ENCODE data around the gene PRICKLE1.

Gene PRICKLE1

DNA sequence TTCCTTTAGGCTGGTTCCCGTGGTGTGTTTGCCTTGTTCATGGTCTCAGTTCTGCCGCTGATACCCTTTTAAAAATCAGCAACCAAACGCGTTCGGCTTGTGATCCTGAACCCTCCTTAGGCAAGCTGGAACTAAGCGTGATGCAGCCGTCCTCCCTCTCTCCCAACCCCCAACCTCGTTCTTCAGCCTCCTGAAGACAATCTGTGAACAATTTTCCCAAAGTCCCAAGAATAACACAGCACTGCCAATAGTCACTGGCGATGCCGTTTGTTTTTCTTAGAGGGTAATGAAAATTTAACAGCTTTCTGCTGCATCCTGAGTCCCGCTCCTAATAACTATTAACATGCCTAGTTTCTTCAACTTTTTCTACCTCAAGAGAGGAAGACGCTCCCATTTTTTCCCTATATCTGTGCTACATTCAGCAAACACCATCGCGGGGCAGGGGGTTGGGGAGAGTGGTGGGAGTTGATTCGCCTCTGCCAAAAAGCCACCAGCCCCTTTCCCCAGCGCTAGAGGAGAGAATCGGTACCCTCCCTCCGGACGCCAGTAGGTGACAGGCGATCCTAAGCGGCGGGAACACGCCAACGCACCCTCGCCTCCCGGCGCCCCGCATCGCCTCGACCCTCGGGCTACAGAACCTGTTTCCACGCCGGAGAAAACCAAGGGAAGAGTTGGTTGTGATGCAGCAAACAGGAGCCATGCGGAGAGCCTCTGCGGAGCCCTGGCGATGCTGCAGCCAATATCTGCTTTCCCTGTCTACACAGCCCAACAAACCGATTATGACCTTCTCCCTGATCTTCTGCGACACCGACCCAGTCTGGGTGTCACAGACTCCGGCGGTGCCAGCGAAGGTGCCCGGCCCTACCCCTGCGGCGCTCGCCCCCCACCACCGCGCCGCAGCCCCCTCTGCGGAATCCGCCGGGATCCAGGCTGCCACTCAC lies 752 bp downstream of the PRICKLE1 start:
- DNase-seq (ENCODE audit: low read depth in 2 of 2): no peak

DNA sequence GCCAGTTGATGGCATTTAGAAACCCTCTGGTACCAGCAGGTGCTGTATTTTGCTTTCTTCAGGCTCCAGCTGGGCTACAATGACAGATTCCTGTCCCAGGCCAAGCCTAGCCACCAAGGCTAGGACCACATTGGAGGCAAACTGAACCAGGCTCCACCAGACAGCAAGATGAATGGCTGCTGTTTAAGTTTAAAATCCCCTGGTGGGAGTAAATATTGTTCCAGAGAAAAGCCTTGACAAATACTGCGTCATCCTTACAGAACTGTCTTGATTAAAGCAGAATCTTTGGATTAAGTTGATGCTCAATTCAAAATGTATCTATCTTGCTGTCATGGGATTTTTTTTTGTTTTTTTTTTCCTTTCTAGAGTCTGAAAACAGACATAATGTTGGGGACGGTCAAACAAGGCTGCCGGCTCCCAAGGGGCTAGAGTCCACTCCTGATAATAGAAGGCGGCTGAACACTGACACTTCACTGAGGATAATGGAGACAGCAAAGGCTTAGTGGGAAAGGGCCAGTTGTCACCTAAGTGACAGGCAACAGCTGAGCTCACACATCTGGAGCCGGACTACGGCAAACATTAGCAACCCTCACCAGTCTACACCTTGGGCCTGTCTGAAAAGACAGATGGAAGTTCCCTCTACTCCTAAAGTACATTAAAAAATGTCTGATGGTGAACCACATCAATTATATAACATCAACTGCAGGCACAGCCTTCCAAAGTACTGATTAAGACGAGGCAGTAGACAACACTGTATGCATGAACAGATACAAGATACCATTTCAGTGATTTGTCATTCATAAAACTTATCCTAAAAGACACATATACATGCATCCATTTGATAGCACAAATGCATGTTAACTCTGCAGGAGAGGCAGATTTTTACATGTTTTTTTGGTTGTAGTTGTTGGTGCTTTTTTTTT lies 1.7 kb downstream of the PRICKLE1 start:
- DNase-seq (ENCODE audit: low read depth in 2 of 2): no peak

DNA sequence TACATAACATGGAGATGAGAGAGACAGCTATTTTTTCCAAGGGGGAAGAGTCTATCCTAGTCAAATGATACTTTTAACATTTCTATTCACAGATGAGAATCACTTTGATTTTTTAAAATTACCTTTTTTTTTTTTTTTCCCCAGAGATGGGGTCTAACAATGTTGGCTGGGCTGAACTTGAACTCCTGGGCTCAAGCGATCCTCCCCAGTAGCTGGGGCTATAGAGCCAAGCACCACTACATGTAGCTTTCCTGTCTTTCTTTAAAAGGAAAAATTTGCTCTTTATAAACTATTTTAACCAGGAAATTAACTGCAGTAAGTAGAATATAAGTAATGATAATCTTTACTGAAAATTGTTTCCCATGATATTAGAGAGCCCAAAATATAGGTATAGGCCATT lies 3.3 kb downstream of the PRICKLE1 start:
- DNase-seq (ENCODE audit: low read depth in 2 of 2): no peak

DNA sequence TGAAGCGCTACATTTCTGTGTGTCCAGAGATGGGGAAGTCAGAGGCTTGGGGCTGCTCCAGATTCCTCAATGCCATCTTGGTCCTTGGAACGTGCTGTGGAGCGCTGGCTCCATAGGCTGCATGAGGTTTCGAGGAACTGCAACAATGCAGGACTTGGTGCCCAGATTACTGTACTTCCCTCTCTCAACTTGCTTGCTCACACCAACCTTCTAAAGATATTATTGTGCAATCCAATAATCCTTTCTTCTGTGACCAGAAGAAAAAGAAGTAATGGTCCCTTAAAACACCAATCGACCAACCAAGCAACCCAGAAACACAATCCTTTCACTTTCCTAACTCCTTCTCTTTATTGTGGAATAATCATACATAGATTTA lies 3.7 kb downstream of the PRICKLE1 start:
- DNase-seq (ENCODE audit: low read depth in 2 of 2): no peak

DNA sequence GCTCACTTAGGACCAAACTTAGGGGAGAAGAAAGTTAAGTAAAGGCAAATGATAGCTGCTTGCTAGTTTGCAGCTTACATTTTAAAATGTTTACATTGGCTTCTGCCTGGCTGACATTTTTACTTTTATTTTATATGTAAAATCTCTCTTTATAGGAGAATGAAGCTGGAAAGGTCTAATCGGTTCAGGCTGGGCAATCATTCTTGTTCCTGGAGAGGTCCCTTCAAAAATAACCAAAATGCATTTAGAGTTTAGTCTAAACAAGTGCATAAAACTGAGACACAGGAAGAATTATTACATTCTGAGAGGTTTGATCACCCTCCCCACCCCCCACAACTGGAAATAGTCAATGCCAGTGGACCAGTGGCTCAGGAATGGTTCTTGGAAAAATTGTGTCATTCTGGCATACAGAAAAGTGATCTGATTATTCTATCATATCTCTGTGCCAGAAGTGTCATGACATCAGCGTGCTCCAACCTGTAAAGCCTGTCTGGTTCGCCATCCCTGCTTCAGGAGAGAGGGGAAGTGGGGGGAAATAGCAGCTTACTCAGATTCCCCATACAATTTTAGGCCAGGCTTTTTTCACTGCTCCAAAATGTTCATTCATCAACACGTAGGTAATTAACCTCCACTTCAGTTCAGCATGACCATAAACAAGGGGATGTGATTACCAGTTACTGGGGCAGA lies 4.2 kb downstream of the PRICKLE1 start:
- no peak for DNase-seq (ENCODE audit: low read depth in 2 of 2)

DNA sequence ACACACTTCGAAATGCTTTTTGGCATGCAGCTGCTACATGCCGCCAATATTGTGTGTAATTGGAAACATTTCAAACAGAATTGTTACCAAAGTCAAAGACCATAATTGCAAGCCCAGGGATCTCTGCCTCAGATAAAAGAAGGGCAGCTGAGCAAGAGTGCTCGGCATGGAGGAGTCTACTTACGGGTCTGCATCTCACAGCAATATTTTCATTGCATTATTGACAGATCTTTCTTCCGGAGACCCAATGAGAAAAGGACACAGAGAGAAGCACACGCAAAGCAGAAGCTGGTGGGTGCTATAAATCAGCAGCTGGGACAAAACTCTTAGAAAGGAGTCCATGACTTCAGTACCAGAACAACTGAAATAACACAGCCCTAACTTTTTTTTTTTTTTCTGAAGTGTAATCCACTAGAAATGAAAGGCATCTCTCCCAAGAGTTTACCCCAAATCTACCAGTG lies 4.9 kb downstream of the PRICKLE1 start:
- DNase-seq (ENCODE audit: low read depth in 2 of 2): no peak

DNA sequence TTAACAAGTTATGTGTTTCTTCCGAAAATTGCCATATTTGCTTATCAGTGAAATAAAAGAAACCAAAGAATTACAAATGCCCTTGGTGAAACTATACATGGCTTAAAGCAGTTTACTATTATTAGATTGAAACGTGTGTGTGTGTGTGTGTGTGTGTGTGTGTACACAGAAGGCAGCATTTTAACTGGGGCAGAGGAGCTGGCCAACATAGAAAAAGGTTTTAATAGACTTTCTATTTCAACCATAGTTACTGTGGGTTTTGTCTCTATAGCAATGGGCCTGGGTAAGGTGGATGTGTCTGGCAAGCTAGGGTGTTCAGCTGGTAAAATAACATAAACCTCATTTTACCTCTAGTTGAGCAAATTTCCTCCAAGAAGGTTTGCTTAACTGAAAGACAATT lies 6.5 kb downstream of the PRICKLE1 start:
- no peak for DNase-seq (ENCODE audit: low read depth in 2 of 2)

DNA sequence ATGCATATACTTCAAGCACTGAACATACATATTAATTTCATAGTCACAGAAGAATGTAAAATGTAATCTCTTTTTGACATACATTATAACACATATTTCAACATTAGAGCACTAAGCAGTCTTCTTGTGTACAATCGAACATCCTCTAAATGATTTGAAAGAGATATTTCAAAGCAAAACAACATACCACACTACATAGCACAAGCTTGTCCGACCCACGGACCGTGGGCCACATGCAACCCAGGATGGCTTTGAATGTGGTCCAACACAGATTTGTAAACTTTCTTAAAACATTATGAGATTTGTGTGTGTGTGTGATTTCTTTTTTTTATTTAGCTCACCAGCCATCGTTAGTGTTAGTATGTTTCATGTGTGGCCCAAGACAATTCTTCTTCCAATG lies 7.0 kb downstream of the PRICKLE1 start:
- DNase-seq (ENCODE audit: low read depth in 2 of 2): no peak

DNA sequence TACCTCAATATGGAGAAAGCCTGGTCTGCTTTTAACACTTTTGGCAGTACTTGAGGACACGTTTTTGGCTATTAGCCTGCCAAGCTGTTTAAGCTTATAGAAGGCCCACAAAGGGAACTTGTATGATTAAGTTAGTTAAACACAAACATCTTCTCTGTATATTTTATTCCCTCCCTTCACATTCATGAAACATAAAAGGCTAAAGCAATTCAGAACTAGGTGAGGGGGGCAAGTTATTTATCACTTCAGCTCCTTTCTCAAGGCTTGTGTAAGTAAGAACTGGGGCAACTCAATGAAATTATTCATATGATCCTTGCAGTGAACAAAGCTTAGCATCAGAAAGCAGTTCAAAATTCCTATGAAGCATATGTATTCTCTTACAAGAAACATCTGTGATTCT lies 7.5 kb downstream of the PRICKLE1 start:
- DNase-seq (ENCODE audit: low read depth in 2 of 2): no peak

DNA sequence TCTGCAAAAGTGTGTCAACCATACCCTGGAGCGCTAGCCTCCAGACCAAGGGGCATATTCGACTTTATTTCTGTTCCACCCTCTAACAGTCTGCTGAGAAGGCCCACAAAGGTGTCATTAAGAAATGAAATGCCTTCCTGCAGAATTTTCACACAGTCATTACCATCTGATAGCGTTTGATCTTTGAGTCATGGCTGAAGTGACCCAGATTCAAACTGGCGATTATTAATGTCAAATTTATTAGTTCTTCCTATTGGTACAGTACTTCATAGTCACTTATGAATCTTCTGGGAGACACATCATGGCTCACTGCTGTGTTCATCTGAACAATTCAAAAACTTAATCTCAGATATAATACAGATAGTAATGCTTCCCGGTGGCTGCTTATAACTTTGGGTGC lies 13.2 kb downstream of the PRICKLE1 start:
- DNase-seq (ENCODE audit: low read depth in 2 of 2): no peak

DNA sequence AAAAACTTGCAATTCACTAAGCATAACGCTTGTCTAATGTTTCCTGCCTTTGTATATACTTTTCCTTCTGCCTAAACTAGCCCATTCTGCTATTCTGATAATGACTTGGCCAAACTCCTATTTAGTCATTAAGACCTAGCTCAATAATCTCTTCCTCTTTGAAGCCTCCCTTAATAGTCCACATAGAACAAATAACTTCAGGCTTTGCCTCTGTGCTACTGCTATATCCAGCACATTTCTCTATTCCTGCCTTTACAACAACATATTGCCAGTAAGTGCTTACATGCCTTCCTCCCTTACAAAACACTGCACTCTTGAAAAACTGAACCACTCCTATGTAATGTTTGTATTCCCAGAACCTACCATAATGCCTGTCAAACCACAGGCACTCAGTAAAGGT lies 13.8 kb downstream of the PRICKLE1 start:
- no peak for DNase-seq (ENCODE audit: low read depth in 2 of 2)

DNA sequence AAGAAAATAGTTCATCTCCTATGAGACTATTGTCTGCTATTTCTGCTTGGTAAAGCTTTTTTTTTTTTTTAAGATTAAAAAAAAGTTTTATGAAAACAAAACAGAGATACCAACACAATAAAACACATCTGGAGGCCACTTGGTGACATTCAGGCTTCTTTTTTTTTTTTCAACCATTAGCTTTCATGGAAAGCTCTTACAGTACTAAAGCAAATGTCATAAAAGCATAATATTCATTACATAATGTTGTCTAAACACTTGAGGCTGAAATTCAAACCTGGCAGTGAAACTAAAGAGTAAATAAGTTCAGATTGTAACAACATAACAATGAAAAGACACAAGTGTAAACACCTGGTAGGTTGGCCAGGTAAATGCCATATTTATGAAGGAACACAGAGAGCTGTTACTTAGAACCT lies 14.7 kb downstream of the PRICKLE1 start:
- no peak for DNase-seq (ENCODE audit: low read depth in 2 of 2)

DNA sequence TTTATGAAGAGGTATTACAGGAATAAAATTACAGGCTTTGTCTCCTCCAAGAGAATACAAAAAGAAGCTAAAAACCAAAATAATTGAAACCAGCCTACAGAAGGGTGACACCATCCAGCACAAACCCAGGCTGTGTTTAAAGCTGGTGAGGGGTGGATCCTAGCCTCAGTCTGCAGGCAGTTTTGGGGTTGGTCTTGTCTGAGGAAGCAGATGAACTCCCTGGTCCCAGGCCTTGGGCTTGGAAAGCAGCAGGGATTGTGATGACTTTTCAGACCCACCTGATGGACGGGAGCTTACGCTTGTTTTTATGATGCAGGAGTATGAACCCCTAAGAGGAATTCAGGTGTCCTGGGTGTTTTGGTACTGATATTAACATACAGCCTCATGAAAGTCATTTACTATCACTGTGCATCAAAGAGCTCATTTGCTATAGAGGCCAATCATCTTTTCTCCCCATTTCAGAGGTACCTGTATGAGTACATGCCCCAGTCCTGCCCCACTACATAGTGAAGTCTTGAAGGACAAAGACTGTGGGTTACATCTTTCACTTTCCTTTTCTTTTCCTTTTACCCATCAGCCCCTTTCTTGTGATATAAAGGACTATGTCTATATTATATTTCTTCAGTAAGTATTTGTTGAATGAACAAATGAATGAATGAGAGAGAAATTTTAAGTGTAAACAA lies 18.1 kb downstream of the PRICKLE1 start:
- DNase-seq (ENCODE audit: low read depth in 2 of 2): no peak

DNA sequence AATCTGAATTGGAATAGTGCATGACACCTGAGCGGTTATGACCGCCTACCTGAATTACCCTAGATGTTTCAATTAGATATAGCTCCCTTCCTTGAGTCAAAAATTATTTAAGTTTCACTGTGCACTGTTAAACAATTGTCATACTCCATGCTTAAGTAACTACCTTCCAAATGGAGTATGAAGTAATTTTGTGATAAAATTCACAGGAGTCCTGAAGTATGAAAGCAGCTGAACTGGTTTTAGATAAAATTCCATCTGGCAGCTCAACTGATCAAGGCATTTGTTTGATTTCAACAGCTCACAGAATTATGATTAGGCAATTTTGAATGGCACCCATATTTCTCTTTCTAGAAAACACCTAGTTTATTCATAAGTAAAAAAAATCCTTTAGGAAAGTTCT lies 19.5 kb downstream of the PRICKLE1 start:
- DNase-seq (ENCODE audit: low read depth in 2 of 2): no peak

DNA sequence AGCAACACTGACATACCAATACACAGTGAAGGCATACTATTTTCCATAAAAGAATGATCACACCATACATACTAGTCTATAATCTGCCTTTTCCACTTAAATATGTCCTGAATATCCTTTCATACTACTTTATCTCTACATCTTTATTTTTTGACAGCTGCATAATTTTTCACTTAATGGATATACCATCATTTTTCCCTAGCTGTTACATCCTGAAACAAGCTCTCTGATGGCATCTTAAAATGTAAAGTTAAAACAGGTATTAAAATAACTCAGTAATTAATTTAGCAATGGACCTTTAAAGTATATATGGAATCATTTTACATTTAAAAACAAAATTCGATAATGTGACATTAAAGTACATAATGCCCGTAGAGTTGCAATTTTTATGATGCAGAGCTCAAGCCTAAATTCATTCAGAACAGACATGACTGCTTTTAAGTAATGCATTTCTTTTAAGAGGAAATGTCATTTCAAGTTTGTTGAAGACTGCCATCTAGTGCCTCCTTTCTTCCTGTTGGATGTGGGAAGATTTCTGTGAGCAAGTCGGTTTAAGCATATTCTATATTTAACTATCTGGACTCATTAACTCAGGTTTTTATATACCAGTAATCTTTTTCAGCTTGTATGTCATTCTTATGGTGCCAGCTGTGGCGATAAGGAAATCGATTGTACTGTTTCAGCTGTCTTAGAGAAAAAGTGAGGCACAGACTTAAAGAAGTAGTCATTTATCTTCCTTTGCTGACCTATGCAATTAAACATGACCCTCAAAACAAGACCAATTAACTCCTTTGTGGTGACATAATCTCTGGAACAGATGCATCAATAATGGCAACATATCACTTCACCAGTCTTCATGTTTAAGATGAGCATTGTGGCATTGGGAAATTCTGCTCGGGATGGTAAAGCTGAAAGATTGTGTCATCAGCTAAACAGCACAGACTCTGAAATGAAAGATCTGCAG lies 20.3 kb downstream of the PRICKLE1 start:
- DNase-seq (ENCODE audit: low read depth in 2 of 2): no peak

DNA sequence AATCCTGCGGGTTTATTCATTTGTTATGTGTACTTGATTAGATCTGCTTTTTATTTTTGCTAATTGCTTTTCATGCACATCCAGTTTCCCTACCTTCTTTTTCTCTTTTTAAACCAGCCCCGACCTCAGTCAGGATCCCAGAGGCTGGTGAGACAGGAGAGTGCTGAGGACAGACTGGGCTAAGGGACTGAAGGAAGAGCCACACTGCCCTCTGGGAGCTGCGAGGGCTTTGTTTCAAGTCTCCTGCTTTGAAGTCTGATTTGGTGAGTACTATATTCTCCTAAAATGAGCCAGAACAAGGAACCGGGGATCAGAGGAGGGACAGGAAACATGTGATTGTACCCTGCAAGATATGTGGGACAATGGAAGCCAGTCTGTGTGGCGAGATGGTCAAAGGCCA lies 23.9 kb downstream of the PRICKLE1 start:
- no peak for DNase-seq (ENCODE audit: low read depth in 2 of 2)

DNA sequence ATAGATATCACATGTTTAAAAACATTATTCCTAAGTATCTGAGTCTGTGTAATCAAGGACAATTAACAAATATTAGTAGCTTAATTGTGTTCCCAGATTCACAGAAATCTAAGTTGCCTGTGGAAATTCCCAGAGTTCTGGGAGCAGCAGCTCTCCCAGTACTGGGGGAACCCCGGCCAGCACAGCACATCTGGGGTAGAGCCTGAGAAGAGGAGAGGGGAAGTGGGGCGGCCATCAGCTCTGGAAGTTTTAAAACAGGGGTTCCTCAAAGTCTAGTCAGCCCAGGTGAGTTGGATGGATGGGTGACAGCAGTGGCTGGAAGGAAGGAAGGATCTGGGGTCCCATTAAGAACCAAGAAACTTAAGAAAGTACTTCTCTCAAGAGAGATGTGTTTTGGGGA lies 24.6 kb downstream of the PRICKLE1 start:
- no peak for DNase-seq (ENCODE audit: low read depth in 2 of 2)

DNA sequence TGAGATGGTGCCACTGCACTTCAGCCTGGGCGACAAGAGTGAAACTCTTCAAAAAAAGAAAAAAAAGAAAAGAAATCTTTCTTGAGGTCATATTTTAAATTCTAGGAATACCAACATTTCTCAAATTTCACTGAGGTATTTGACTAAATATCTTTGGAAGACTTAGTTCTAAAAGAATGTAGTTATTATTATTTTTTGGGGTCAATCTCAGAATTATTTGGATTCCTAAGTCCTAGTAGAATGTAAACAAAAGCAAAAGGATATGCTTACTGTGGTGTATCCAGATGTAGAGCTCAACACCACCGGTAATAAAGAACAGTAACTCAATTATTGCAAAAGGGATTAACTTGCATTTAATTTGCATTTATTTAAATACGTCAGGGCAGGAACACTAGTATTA lies 25.0 kb downstream of the PRICKLE1 start:
- DNase-seq (ENCODE audit: low read depth in 2 of 2): no peak

DNA sequence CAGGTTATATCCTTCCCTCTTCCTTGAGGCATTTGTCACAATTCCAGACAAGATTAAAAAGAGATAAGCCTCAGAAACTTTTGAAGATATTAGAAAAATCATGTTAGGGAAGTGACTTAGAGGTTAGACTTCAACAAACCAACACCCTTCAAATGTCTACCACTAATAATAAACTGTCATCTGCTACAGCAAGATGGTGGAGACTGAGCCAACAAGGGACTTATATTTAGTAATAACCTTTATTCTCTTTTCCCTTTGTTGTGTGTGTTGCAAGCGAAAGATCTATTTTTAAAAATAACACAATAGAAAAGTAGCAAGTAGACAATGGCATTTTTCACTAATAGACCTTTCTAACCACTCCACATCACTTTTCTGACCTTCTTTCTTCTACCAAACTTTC lies 28.6 kb downstream of the PRICKLE1 start:
- no peak for DNase-seq (ENCODE audit: low read depth in 2 of 2)

DNA sequence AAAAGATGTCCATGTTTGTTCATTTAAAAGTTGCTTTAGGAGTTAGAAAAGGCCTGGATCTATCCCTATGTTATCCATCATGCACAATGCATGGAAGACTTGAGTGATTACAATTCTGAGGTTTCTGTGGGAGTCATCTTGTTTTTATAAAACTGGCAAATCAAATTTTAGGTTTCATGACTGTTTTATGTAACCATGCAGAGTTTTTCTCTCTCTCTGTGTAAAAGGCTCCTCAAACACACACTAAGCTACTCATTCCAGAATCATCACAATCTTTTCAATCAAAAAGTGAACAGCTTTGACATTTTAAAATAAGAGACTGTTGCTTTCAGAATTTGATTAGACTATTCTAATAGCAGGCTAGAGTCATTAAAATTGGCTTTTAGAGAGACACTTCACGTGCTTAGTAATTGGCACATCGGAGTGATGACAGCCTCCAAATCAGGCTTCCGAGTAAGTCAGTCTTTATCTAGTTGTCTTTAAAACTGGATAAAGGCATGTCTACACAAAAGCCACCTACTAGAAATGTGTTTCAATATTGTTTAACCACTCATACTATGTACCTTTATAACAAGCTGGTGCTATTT lies 31.9 kb downstream of the PRICKLE1 start:
- no peak for DNase-seq (ENCODE audit: low read depth in 2 of 2)
